ENCODE results near the gene ANTXR2. TPM values are rescaled to one million over a fixed set of nuclear protein-coding genes. Genes with fewer than 3 reads are reported as not detected.

ANTXR2 gene
- total RNA-seq, 1 donor from 2014 or later: 64.6 TPM

- Histone ChIP-seq H3K4me3 (no peak overlapping the region), H3K27ac (no peak overlapping the region), H3K9me3 (no peaks in the 10 kb centered on the region), H3K36me3 (no peaks in the 10 kb centered on the region), H3K27me3 (no peaks in the 10 kb centered on the region), H3K4me1 (peaks cover 19% of the 10 kb centered on the region)
- no peak for DNase-seq (ENCODE audit: extremely low spot score in 2 of 2)
- TF ChIP-seq CTCF (IDR thresholded peaks at IDR 0.05) (no peak), POLR2AphosphoS5 (IDR thresholded peaks at IDR 0.05; ENCODE audit: insufficient read depth in 1 of 2, low read depth in 1 of 2) (no peak), POLR2A (IDR thresholded peaks at IDR 0.05) (no peak)
- intact Hi-C loops (cut with DNase I): no loop called here
Observed at GRCh38 chr4:80042821-80043220, 30.2 kb downstream of the ANTXR2 start.

- DNase-seq (ENCODE audit: extremely low spot score in 2 of 2): no peak
- H3K9me3 ChIP-seq: no peaks in the 10 kb centered on the region
- peaks cover 20% of the 10 kb centered on the region for H3K4me1 ChIP-seq
- intact Hi-C loops (cut with DNase I): no loop called here
- no peak for TF ChIP-seq POLR2A (IDR thresholded peaks at IDR 0.05)
- no peaks in the 10 kb centered on the region for H3K27me3 ChIP-seq
- H3K36me3 ChIP-seq: peaks cover 0 to 4% of the 10 kb centered on the region in 2 donors
- peak overlapping the region; percentile 78 for H3K27ac ChIP-seq
- no peak overlapping the region for H3K4me3 ChIP-seq
Observed at GRCh38 chr4:80037864-80038263, 35.2 kb downstream of the ANTXR2 start.

GRCh38 chr4:80036949-80037685, 35.9 kb downstream of the ANTXR2 start:
- intact Hi-C loops (cut with DNase I): no loop called here
- Histone ChIP-seq H3K4me1 (peaks cover 20% of the 10 kb centered on the region), H3K36me3 (peaks cover 0 to 4% of the 10 kb centered on the region in 2 donors), H3K9me3 (no peaks in the 10 kb centered on the region), H3K4me3 (no peak overlapping the region), H3K27me3 (no peaks in the 10 kb centered on the region), H3K27ac (peak overlapping the region; percentile 78)
- peak in 1 of 2 donors; percentile 58 for TF ChIP-seq POLR2AphosphoS5 (IDR thresholded peaks at IDR 0.05; ENCODE audit: insufficient read depth in 1 of 2, low read depth in 1 of 2)
- TF ChIP-seq POLR2A (IDR thresholded peaks at IDR 0.05): no peak
- no peak for TF ChIP-seq CTCF (IDR thresholded peaks at IDR 0.05)
- no peak for DNase-seq (ENCODE audit: extremely low spot score in 2 of 2)

- no peak for DNase-seq (ENCODE audit: extremely low spot score in 2 of 2)
- Histone ChIP-seq H3K4me1 (peaks cover 20% of the 10 kb centered on the region), H3K27ac (peak overlapping the region; percentile 78), H3K9me3 (no peaks in the 10 kb centered on the region), H3K4me3 (no peak overlapping the region), H3K27me3 (no peaks in the 10 kb centered on the region), H3K36me3 (peaks cover 0 to 10% of the 10 kb centered on the region in 2 donors)
- TF ChIP-seq CTCF (IDR thresholded peaks at IDR 0.05): no peak
- TF ChIP-seq POLR2A (IDR thresholded peaks at IDR 0.05): no peak
- no peak for TF ChIP-seq POLR2AphosphoS5 (IDR thresholded peaks at IDR 0.05; ENCODE audit: insufficient read depth in 1 of 2, low read depth in 1 of 2)
- intact Hi-C loops (cut with DNase I): no loop called here
Observed at GRCh38 chr4:80036306-80036705, 36.7 kb downstream of the ANTXR2 start.

- H3K4me3 ChIP-seq: no peak overlapping the region
- H3K36me3 ChIP-seq: peaks cover 0 to 14% of the 10 kb centered on the region in 2 donors
- peaks cover 20% of the 10 kb centered on the region for H3K4me1 ChIP-seq
- TF ChIP-seq POLR2AphosphoS5 (IDR thresholded peaks at IDR 0.05; ENCODE audit: insufficient read depth in 1 of 2, low read depth in 1 of 2) (no peak), POLR2A (IDR thresholded peaks at IDR 0.05) (no peak), CTCF (IDR thresholded peaks at IDR 0.05) (no peak)
- intact Hi-C loops (cut with DNase I): no loop called here
- no peak overlapping the region for H3K27ac ChIP-seq
- no peaks in the 10 kb centered on the region for H3K9me3 ChIP-seq
- DNase-seq (ENCODE audit: extremely low spot score in 2 of 2): no peak
- H3K27me3 ChIP-seq: no peaks in the 10 kb centered on the region
Observed at GRCh38 chr4:80035336-80035735, 37.7 kb downstream of the ANTXR2 start.

All from vagina (tissue), 2 donors.